K562 (cell line): ENCODE data around the gene TMEM234. TPM values are rescaled to one million over a fixed set of nuclear protein-coding genes. Genes with fewer than 3 reads are reported as not detected.

ENCODE experiments used
- ATAC-seq: fragments of 200-7000 bp; cut with Tn5 transposase; 3 replicates; pipeline ENCODE4 v1.9.1; 2020; ENCODE audit warnings: moderate library complexity
- BruUV-seq: library from RNA; stranded (reverse); fragments of 400-500 nt; replicated peaks from 2 replicates; lab custom pipeline; 2021; lab: Mats Ljungman, UMichigan
- CTCF ChIA-PET: fragments of 300-600 bp; formaldehyde crosslinking; extraction: SDS; loops from one replicate; lab custom pipeline; 2021; ENCODE audit warnings: low intra/inter-chr PET ratio; lab: Yijun Ruan, JAX
- POLR2A ChIA-PET: fragments of 300-600, 350-650 bp; sonication (Branson Sonifier 250); formaldehyde crosslinking; extraction: SDS; loops from one replicate; lab custom pipeline; 2021; ENCODE audit warnings: antibody characterized with exemption, inconsistent platforms; lab: Yijun Ruan, JAX
- DNase-seq, 4 experiments: peaks; one replicate each; pipeline versions ENCODE4 v3.0.0 to v3.0.0-alpha.2; 2011 to 2018; ENCODE audit warnings: low spot score in 3 of 4, mixed read lengths in 3 of 4; ENCODE audit errors: extremely low read depth in 1 of 4
- FAIRE-seq: peaks from 2 replicates; lab custom pipeline; 2011; peaks lifted over from hg19 to GRCh38; lab: Jason Lieb, UNC
- H2AFZ ChIP-seq: 2 replicates; pipeline ENCODE4 v1.6.0; 2011; ENCODE audit warnings: low read depth, low read length, control low read depth, inconsistent platforms
- H3K27ac ChIP-seq: fragments of 200-600 bp; 3 replicates; pipeline ENCODE4 v1.8.0; 2011; ENCODE audit warnings: low read depth, mild to moderate bottlenecking, control low read depth, inconsistent platforms, low read length, moderate library complexity, mixed read lengths; ENCODE audit errors: extremely low read depth
- H3K27me3 ChIP-seq, 2 experiments: fragments of 300-600 bp in 1 of 2; 2 replicates in 1 of 2; 3 replicates in 1 of 2; pipeline versions ENCODE4 v1.6.0 to v1.8.0; 2011; ENCODE audit warnings: inconsistent platforms in 2 of 2, low read length in 2 of 2, mild to moderate bottlenecking in 1 of 2, mixed read lengths in 1 of 2, moderate library complexity in 1 of 2; ENCODE audit not compliant: control insufficient read depth in 2 of 2, insufficient read depth in 2 of 2
- H3K36me3 ChIP-seq: fragments of 300-600 bp; 3 replicates; pipeline ENCODE4 v1.8.0; 2011; ENCODE audit warnings: mild to moderate bottlenecking, low read length, inconsistent platforms; ENCODE audit not compliant: control insufficient read depth, insufficient read depth
- H3K4me1 ChIP-seq, 2 experiments: fragments of 200-600 bp in 1 of 2; replicated peaks in 1 of 2; 2 replicates in 1 of 2; 3 replicates in 1 of 2; pipeline versions ENCODE4 v1.5.1 to v1.8.0; 2011; ENCODE audit warnings: inconsistent platforms in 2 of 2, low read length in 2 of 2, mild to moderate bottlenecking in 1 of 2, mixed read lengths in 1 of 2, moderate library complexity in 1 of 2; ENCODE audit not compliant: control insufficient read depth in 2 of 2, insufficient read depth in 2 of 2
- H3K4me2 ChIP-seq: 2 replicates; pipeline ENCODE4 v1.6.1; 2011; ENCODE audit warnings: low read length, control low read depth, inconsistent platforms, mixed read lengths; ENCODE audit not compliant: insufficient read depth
- H3K4me3 ChIP-seq: fragments of 200-600 bp; sonication (generic), shearing (Covaris generic); 2 replicates; pipeline ENCODE4 v1.5.1; 2016; ENCODE audit warnings: control low read depth, inconsistent platforms
- H3K79me2 ChIP-seq: fragments of 200-600 bp; 3 replicates; pipeline ENCODE4 v1.8.0; 2011; ENCODE audit warnings: low read length, inconsistent platforms; ENCODE audit not compliant: control insufficient read depth, insufficient read depth
- H3K9ac ChIP-seq, 2 experiments: 2 replicates each; pipeline versions ENCODE4 v1.6.0 to v1.6.1; 2011; ENCODE audit warnings: low read depth in 2 of 2, low read length in 2 of 2, control low read depth in 1 of 2, inconsistent platforms in 1 of 2, mild to moderate bottlenecking in 1 of 2, mixed read lengths in 1 of 2; ENCODE audit not compliant: insufficient read depth in 1 of 2
- H3K9me1 ChIP-seq: one replicate; pipeline ENCODE4 v1.6.0; 2011; ENCODE audit warnings: inconsistent platforms, mild to moderate bottlenecking, low read length, moderate library complexity; ENCODE audit not compliant: control insufficient read depth, insufficient read depth
- H3K9me3 ChIP-seq: replicated peaks from 2 replicates; pipeline ENCODE4 v1.5.1; 2011; ENCODE audit warnings: low read depth, low read length, inconsistent platforms; ENCODE audit not compliant: control insufficient read depth, insufficient read depth
- H4K20me1 ChIP-seq: replicated peaks from 2 replicates; pipeline ENCODE4 v1.6.1; 2011; ENCODE audit warnings: low read length, inconsistent platforms, mixed read lengths; ENCODE audit not compliant: control insufficient read depth, insufficient read depth
- CTCF ChIP-seq, 3 experiments: IDR thresholded peaks in 2 of 3; conservative IDR thresholded peaks in 1 of 3; 2 replicates each; pipeline ENCODE4 v1.5.1; 2011 to 2012; ENCODE audit warnings: low read length in 3 of 3, mild to moderate bottlenecking in 3 of 3, control low read depth in 2 of 3, improper control_type of control experiment in 1 of 3, inconsistent platforms in 1 of 3, low read depth in 1 of 3, mixed read lengths in 1 of 3, moderate library complexity in 1 of 3; ENCODE audit not compliant: insufficient read depth in 2 of 3
- GABPB1 ChIP-seq: sonication (generic); formaldehyde crosslinking; IDR thresholded peaks from 2 replicates; pipeline ENCODE4 v1.8.0; 2022; ENCODE audit warnings: mild to moderate bottlenecking, missing genetic modification reagents
- RAD21 ChIP-seq, 2 experiments: fragments of 250-450 bp in 1 of 2; fragments of 450-650 bp in 1 of 2; sonication (Bioruptor Pico) in 1 of 2; formaldehyde crosslinking in 1 of 2; IDR thresholded peaks in 1 of 2; conservative IDR thresholded peaks in 1 of 2; 2 replicates each; pipeline versions ENCODE4 v1.4.0 to v1.8.0; 2020 to 2022; ENCODE audit warnings: mild to moderate bottlenecking in 2 of 2, moderate library complexity in 1 of 2
- WGBS: fragments of 100-300 bp; shearing (Covaris generic); methylation state at CpG from one replicate; pipeline ENCODE4 v1.1.6; 2016; ENCODE audit warnings: low coverage, mixed read lengths; ENCODE audit not compliant: insufficient coverage; ENCODE audit errors: missing lambda C conversion rate; 5-methylcytosine and 5-hydroxymethylcytosine counted together
- in situ Hi-C: fragments of 300-500 bp; cut with MboI; formaldehyde crosslinking; loops from 4 replicates; pipeline ENCODE4 v1.15.0; 2018; ENCODE audit warnings: inconsistent platforms, mixed read lengths
- intact Hi-C: fragments of 100-400 bp; cut with micrococcal nuclease; formaldehyde crosslinking; loops from 2 replicates; pipeline ENCODE4 v1.14.2; 2022
- polyA plus RNA-seq, 8 experiments: library from polyadenylated mRNA; depleted of rRNA in 4 of 8; stranded (reverse) in 5 of 8; unstranded in 3 of 8; fragments of >200 nt; fragmentation: Nextera tagmentation in 2 of 8; fragmentation: Illumina TruSeq in 1 of 8; extraction: Ambion mirVana in 2 of 8; extraction: Trizol in 1 of 8; gene quantifications; 2 replicates each; pipeline versions ENCODE4 v1.2.1 to v1.2.3, GENCODE V29; 2011 to 2014; ENCODE audit warnings: inconsistent platforms in 1 of 8, missing spikeins in 1 of 8
- total RNA-seq, 7 experiments: library from RNA; depleted of rRNA in 6 of 7; stranded (reverse); fragments of >200 nt in 6 of 7; fragmentation: Illumina TruSeq in 2 of 7; extraction: Trizol in 2 of 7; gene quantifications; 2 replicates each; pipeline versions ENCODE4 v1.2.1 to v1.2.3, GENCODE V29; 2011 to 2021; ENCODE audit warnings: low replicate concordance in 1 of 7
- TF ChIP-seq, protein P1 (sequence below): fragments of 250-450 bp; sonication (Bioruptor Pico); IDR thresholded peaks from 2 replicates; pipeline ENCODE4 v1.4.0; 2020
- TF ChIP-seq, protein P2 (sequence below), 2 experiments: fragments of 450-650 bp in 1 of 2; sonication (generic) in 1 of 2; formaldehyde crosslinking in 1 of 2; IDR thresholded peaks in 1 of 2; conservative IDR thresholded peaks in 1 of 2; 2 replicates each; pipeline versions ENCODE4 v1.6.1 to v1.8.1; 2016 to 2023; ENCODE audit warnings: mild to moderate bottlenecking in 2 of 2, moderate library complexity in 2 of 2, inconsistent platforms in 1 of 2, missing genetic modification reagents in 1 of 2

The TMEM234 gene
- total and polyA plus RNA-seq, 9 of the 15 experiments (the other 6 are each of a cell fraction or from before 2014, with no cell fraction given), result 5.0 to 12.9 (median 7.6) TPM

DNA sequence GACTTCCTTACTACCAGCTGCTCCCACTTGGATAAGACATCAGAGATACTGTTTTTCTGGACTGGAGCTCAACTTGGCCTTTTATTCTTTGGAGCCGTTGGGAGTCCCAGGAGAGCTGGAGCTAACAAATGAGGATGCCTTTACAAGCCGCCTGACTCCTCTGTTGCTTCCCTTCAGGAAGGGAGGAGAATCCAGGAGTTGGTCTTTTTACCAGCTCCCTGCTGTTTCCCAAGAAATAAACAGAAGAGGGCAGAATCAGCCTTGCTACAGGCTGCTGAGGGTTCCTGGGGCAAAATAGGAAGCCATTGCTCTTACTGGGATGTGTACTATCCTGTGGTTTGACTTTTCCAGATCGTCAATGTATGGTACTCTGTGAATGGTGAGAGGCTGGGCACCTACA lies 1.5 kb upstream of the TMEM234 start:
- ChIA-PET CTCF (interaction anchor here (0.6 kb wide), 1 partner anchor 193 kb away, joined by 4 read pairs; no protein-coding TSS in a partner anchor), POLR2A (interaction anchor here (0.7 to 6.5 kb wide), 9 partner anchors 8 to 369 kb away, joined by 3 to 40 read pairs (median 3); partner anchors contain the start of gene TXLNA)
- Histone ChIP-seq H3K9me1 (no peaks in the 10 kb centered on the region), H3K9ac (peak overlapping the region; percentile 83 to 96; a peak in 3 of 4 replicates), H3K79me2 (peaks cover 49% of the 10 kb centered on the region), H3K27ac (peak overlapping the region; percentile 50), H3K27me3 (no peaks in the 10 kb centered on the region), H4K20me1 (no peaks in the 10 kb centered on the region), H3K9me3 (no peaks in the 10 kb centered on the region), H3K4me1 (peaks cover 19 to 22% of the 10 kb centered on the region in 2 experiments; a peak in 4 of 5 replicates), H3K4me2 (peak overlapping the region; percentile 98), H2AFZ (no peak overlapping the region), H3K36me3 (peaks cover 64% of the 10 kb centered on the region), H3K4me3 (peak overlapping the region; percentile 80)
- BruUV-seq, result no TSS peak
- intact Hi-C loops, result loop anchor here (2.0 kb wide), 1 partner anchor 93 kb away; no protein-coding TSS in a partner anchor
- ATAC-seq (no peak), DNase-seq (no peak), FAIRE-seq (no peak)
- 73% methylated on average over 3 of the region's 3 CpGs for WGBS
- 0 out of 6 replicates have a peak, but pooled peaks of 1 of the 3 experiments have one; percentile 25 for TF ChIP-seq CTCF (IDR thresholded peaks at IDR 0.05 in 2 of 3, conservative IDR thresholded peaks at IDR 0.05 in 1 of 3; ENCODE audit: insufficient read depth in 2 of 3, low read depth in 1 of 3, low read length in 3 of 3)
- 0 out of 2 replicates have a peak, but pooled peaks have one; percentile 40 for TF ChIP-seq GABPB1 (CRISPR knock-in tag)
- TF ChIP-seq, protein P1, sequence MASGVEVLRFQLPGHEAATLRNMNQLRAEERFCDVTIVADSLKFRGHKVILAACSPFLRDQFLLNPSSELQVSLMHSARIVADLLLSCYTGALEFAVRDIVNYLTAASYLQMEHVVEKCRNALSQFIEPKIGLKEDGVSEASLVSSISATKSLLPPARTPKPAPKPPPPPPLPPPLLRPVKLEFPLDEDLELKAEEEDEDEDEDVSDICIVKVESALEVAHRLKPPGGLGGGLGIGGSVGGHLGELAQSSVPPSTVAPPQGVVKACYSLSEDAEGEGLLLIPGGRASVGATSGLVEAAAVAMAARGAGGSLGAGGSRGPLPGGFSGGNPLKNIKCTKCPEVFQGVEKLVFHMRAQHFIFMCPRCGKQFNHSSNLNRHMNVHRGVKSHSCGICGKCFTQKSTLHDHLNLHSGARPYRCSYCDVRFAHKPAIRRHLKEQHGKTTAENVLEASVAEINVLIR (CRISPR knock-in tag), result no peak
- peak in 1 of 2 experiments; percentile 16; a peak in 1 of 4 replicates for TF ChIP-seq RAD21 (CRISPR knock-in tag; conservative IDR thresholded peaks at IDR 0.05 in 1 of 2, IDR thresholded peaks at IDR 0.05 in 1 of 2)
- TF ChIP-seq, protein P2, sequence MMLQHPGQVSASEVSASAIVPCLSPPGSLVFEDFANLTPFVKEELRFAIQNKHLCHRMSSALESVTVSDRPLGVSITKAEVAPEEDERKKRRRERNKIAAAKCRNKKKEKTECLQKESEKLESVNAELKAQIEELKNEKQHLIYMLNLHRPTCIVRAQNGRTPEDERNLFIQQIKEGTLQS (IDR thresholded peaks at IDR 0.05), result 0 out of 2 replicates have a peak, but pooled peaks have one; percentile 4
- TF ChIP-seq, protein P2 (CRISPR knock-in tag; conservative IDR thresholded peaks at IDR 0.05), result no peak
- in situ Hi-C loops, result no loop called here
